ENCODE measurements around the gene ARHGAP26.
"Not testable (repeated sequence)": the region's sequence is repeated elsewhere in the genome, so short reads cannot be mapped to it uniquely, and the experiment has no call there.

Gene ARHGAP26

DNA sequence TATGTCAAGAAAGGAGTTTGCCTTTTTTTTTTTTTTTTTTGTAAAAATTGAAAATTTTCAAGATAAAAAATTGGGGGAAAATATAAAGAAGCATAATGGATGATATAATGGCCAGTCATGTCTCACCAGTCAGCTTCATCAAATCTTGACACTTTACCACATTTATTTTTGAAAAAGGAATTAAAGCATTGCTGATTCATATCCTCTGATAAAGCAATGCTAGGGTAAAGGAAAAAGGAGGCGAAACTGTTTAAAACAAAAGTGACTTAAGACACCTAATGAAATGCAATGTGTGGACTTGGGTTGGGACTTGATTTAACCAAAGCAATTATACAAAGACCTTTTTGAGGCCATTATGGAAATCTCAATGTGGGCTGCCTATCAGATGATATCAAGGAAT, 208.5 kb downstream of the ARHGAP26 start:
- no peak for DNase-seq (ENCODE audit: low read depth in 4 of 4, low spot score in 1 of 4)

GRCh38 chr5:142979636-142980035, 209.5 kb downstream of the ARHGAP26 start:
- no peak for DNase-seq (ENCODE audit: low read depth in 4 of 4, low spot score in 1 of 4)

GRCh38 chr5:142981475-142981874, 211.3 kb downstream of the ARHGAP26 start:
- no peak for DNase-seq (ENCODE audit: low read depth in 4 of 4, low spot score in 1 of 4)

- DNase-seq (ENCODE audit: low read depth in 4 of 4, low spot score in 1 of 4) = no peak
Observed at GRCh38 chr5:142981886-142982820, 212.0 kb downstream of the ARHGAP26 start.

GRCh38 chr5:142982821-142983200, 212.6 kb downstream of the ARHGAP26 start:
- DNase-seq (ENCODE audit: low read depth in 4 of 4, low spot score in 1 of 4) = no peak

DNA sequence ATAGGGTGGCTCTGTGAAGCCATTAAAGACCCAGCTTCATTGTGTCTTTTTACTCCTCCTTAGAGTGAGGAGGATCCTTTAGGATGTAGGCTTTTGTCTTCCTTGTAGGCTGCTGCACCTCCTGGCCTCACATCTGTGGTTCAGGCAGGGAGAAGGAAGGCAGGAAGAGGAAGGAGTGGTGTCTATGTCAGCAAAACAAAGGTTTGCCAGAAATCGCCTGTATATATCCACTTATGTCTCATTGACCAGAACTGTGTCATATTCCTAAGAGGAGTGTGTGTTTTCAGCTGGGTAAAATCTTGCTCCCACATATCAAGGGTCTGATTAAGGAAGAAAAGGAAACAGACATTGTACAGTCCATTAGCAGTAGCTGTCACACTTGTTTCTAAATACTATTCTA, 213.8 kb downstream of the ARHGAP26 start:
- no peak for DNase-seq (ENCODE audit: low read depth in 4 of 4, low spot score in 1 of 4)

- no peak for DNase-seq (ENCODE audit: low read depth in 4 of 4, low spot score in 1 of 4)
Observed at GRCh38 chr5:142984525-142984924, 214.3 kb downstream of the ARHGAP26 start.

- DNase-seq (ENCODE audit: low read depth in 4 of 4, low spot score in 1 of 4) = not testable (repeated sequence)
Observed at GRCh38 chr5:142989270-142989669, 219.1 kb downstream of the ARHGAP26 start.

GRCh38 chr5:142990073-142990472, 219.9 kb downstream of the ARHGAP26 start:
- not testable (repeated sequence) for DNase-seq (ENCODE audit: low read depth in 4 of 4, low spot score in 1 of 4)

DNA sequence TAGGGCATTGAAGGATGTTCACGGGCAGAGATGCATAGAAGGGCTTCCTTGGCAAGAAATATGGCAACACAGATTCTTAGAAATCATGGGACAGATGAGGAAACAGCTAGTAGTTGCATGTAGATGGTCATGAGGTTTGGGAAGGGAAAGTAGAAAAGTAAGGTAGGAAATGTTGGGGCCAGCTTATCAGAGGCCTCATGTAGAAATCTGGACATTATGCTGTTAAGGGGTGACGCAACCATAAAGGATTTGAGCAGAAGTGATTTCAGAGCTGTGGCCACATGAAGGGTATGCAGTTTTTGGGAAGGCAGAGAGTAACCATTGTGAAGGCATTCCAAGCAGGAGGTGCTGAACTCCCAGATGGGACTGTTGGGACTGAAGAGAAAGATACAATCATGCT, 224.0 kb downstream of the ARHGAP26 start:
- no peak for DNase-seq (ENCODE audit: low read depth in 4 of 4, low spot score in 1 of 4)

GRCh38 chr5:142995621-142996020, 225.4 kb downstream of the ARHGAP26 start:
- DNase-seq (ENCODE audit: low read depth in 4 of 4, low spot score in 1 of 4) = not testable (repeated sequence)

GRCh38 chr5:142997591-142997990, 227.4 kb downstream of the ARHGAP26 start:
- no peak for DNase-seq (ENCODE audit: low read depth in 4 of 4, low spot score in 1 of 4)

GRCh38 chr5:142998316-142999020, 228.3 kb downstream of the ARHGAP26 start:
- no peak for DNase-seq (ENCODE audit: low read depth in 4 of 4, low spot score in 1 of 4)

DNA sequence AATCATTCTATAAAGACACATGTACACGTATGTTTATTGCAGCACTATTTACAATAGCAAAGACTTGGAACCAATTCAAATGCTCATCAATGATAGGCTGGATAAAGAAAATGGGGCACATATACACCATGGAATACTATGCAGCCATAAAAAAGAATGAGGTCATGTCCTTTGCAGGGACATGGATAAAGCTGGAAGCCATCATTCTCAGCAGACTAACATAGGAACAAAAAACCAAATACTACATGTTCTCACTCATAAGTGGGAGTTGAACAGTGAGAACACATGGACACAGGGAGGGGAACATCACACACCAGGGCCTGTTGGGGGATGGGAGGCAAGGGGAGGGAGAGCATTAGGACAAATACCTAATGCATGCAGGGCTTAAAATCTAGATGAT, 230.4 kb downstream of the ARHGAP26 start:
- DNase-seq (ENCODE audit: low read depth in 4 of 4, low spot score in 1 of 4) = not testable (repeated sequence)

DNA sequence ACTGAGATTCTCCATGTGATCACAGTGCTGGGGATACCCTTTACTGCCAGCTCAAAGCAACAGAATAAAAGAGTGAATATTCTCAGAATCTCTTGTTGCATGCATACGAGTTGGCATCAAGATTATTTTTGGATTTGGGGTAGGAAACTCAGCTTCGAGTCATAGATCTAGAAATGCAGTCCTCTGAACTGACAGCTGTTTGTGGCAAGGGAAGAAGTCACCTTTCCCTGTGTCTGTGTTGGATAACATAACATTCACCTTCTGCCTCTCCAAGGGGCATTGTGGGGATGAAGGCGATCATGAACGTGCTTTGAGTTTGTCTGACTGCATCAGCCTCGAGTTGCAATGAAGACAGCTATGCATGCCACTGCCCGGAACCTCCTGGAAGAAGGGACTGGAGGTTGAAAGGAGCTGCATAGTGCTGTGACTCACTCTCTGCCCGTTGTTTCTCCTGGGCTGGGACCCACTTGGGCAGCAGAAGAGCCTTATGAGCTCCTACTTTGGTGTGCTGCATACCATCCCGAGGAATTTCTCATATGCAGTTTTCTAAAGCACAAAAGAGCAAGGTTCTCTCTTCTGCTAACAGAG, 231.7 kb downstream of the ARHGAP26 start:
- peak in 1 of 4 experiments; percentile 7 for DNase-seq (ENCODE audit: low read depth in 4 of 4, low spot score in 1 of 4)

- peak in 1 of 4 experiments; percentile 36 for DNase-seq (ENCODE audit: low read depth in 4 of 4, low spot score in 1 of 4)
Observed at GRCh38 chr5:143002459-143003327, 232.5 kb downstream of the ARHGAP26 start.

DNA sequence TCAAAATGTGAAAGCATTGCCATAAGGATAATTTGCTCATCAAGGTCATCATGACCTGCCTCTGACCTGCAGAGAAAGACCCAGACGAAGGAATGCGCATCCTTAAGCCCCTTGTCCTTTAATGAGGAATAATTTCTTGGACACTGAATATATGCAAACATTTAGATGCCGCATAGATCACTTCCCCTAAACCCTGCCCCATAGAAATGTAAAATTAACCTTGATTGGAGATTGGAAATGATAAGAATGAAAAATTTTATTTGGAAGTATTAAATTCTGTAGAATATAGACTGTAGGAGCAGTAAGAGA, 233.1 kb downstream of the ARHGAP26 start:
- no peak for DNase-seq (ENCODE audit: low read depth in 4 of 4, low spot score in 1 of 4)

- no peak for DNase-seq (ENCODE audit: low read depth in 4 of 4, low spot score in 1 of 4)
Observed at GRCh38 chr5:143004361-143005145, 234.4 kb downstream of the ARHGAP26 start.

GRCh38 chr5:143006501-143006900, 236.3 kb downstream of the ARHGAP26 start:
- no peak for DNase-seq (ENCODE audit: low read depth in 4 of 4, low spot score in 1 of 4)

DNA sequence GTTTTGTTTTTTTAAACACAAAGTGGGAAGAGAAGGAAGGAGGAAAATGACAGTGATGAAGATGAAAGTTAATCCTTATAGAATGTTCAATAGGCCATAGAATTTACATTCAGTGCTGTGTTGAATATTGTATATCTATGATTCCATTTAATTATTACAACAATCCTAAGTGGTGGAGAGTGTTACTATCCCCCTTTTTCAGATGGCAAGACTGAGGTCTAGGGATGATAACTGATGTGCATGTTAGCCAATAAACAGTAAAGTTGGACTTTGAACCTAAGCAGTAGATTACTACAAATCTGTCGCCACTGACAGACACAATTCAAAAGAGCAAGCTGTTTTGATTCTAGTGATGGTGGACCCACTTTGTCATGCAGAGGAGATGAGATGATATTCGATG, 237.9 kb downstream of the ARHGAP26 start:
- DNase-seq (ENCODE audit: low read depth in 4 of 4, low spot score in 1 of 4) = no peak
